HL-60 (cell line): ENCODE results near the gene SMURF1.

Source experiments
- DNase-seq, 2 experiments: peaks; one replicate each; pipeline ENCODE4 v3.0.0-alpha.2; 2010 to 2020; ENCODE audit warnings: low read depth in 1 of 2, low spot score in 1 of 2
- H3K27ac ChIP-seq: fragments of 250-450 bp; sonication (Bioruptor Pico); replicated peaks from 2 replicates; pipeline ENCODE4 v1.5.1; 2020; ENCODE audit warnings: mild to moderate bottlenecking, moderate library complexity
- H3K27me3 ChIP-seq: fragments of 250-450 bp; sonication (Bioruptor Pico); 2 replicates; pipeline ENCODE4 v1.5.1; 2021; ENCODE audit warnings: mild to moderate bottlenecking, moderate library complexity; ENCODE audit not compliant: insufficient read depth, poor library complexity, severe bottlenecking
- H3K4me3 ChIP-seq: replicated peaks from 2 replicates; pipeline ENCODE4 v1.5.1; 2011; ENCODE audit warnings: mild to moderate bottlenecking, control low read depth, low read length; ENCODE audit not compliant: insufficient read depth
- GABPA ChIP-seq: IDR thresholded peaks from 2 replicates; pipeline ENCODE4 v1.6.1; 2012; ENCODE audit warnings: low read depth
- POLR2AphosphoS5 ChIP-seq: IDR thresholded peaks from 2 replicates; pipeline ENCODE4 v1.6.1; 2012; ENCODE audit warnings: low read depth
- SPI1 ChIP-seq: IDR thresholded peaks from 2 replicates; pipeline ENCODE4 v1.6.1; 2012; ENCODE audit warnings: low read depth, mild to moderate bottlenecking, borderline replicate concordance
- TF ChIP-seq, protein P1 (sequence below): IDR thresholded peaks from 2 replicates; pipeline ENCODE4 v1.6.1; 2012; ENCODE audit warnings: low read depth; ENCODE audit not compliant: insufficient replicate concordance
- TF ChIP-seq, protein P2 (sequence below): IDR thresholded peaks from one replicate; pipeline ENCODE4 v1.5.1; 2011; ENCODE audit warnings: low read length, control low read depth, inconsistent platforms; ENCODE audit not compliant: insufficient read depth

The SMURF1 gene

DNA sequence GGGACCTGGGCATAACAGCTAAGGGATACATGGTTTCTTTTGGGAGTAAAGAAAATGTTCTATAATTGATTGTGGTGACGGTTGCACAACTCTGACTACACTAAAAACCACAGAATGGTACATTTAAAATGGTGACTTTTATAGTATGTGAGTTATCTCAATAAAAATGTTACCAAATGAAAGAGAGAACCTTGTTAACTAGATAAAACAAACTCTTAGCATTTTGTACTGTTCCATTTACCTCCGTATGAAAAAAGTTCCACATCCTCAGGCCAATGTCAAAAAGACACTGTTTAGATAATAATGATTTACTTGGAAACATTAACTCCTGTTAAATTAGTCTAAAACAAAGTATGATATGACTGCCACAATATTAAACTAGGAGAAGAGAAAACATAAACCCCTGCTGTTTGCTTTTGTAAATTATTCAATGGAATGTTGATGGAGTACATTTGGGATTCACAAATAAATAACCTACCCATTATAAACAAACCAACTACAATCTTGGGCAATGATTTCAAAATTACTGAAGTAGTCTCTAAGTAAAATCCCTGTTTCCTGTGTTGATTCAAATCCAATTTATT, 60.7 kb downstream of the SMURF1 start:
- Histone ChIP-seq H3K4me3 (no peak overlapping the region), H3K27ac (no peak overlapping the region), H3K27me3 (no peaks in the 10 kb centered on the region)
- no peak for TF ChIP-seq POLR2AphosphoS5
- TF ChIP-seq, protein P1, sequence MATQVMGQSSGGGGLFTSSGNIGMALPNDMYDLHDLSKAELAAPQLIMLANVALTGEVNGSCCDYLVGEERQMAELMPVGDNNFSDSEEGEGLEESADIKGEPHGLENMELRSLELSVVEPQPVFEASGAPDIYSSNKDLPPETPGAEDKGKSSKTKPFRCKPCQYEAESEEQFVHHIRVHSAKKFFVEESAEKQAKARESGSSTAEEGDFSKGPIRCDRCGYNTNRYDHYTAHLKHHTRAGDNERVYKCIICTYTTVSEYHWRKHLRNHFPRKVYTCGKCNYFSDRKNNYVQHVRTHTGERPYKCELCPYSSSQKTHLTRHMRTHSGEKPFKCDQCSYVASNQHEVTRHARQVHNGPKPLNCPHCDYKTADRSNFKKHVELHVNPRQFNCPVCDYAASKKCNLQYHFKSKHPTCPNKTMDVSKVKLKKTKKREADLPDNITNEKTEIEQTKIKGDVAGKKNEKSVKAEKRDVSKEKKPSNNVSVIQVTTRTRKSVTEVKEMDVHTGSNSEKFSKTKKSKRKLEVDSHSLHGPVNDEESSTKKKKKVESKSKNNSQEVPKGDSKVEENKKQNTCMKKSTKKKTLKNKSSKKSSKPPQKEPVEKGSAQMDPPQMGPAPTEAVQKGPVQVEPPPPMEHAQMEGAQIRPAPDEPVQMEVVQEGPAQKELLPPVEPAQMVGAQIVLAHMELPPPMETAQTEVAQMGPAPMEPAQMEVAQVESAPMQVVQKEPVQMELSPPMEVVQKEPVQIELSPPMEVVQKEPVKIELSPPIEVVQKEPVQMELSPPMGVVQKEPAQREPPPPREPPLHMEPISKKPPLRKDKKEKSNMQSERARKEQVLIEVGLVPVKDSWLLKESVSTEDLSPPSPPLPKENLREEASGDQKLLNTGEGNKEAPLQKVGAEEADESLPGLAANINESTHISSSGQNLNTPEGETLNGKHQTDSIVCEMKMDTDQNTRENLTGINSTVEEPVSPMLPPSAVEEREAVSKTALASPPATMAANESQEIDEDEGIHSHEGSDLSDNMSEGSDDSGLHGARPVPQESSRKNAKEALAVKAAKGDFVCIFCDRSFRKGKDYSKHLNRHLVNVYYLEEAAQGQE: no peak
- TF ChIP-seq SPI1: no peak
- no peak for TF ChIP-seq GABPA
- TF ChIP-seq, protein P2, sequence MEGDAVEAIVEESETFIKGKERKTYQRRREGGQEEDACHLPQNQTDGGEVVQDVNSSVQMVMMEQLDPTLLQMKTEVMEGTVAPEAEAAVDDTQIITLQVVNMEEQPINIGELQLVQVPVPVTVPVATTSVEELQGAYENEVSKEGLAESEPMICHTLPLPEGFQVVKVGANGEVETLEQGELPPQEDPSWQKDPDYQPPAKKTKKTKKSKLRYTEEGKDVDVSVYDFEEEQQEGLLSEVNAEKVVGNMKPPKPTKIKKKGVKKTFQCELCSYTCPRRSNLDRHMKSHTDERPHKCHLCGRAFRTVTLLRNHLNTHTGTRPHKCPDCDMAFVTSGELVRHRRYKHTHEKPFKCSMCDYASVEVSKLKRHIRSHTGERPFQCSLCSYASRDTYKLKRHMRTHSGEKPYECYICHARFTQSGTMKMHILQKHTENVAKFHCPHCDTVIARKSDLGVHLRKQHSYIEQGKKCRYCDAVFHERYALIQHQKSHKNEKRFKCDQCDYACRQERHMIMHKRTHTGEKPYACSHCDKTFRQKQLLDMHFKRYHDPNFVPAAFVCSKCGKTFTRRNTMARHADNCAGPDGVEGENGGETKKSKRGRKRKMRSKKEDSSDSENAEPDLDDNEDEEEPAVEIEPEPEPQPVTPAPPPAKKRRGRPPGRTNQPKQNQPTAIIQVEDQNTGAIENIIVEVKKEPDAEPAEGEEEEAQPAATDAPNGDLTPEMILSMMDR: no peak
- DNase-seq: no peak

GRCh38 chr7:99080679-99081078, 63.2 kb downstream of the SMURF1 start:
- H3K4me3 ChIP-seq: no peak overlapping the region
- H3K27me3 ChIP-seq: no peaks in the 10 kb centered on the region
- H3K27ac ChIP-seq: no peak overlapping the region
- TF ChIP-seq GABPA: no peak
- TF ChIP-seq SPI1: no peak
- TF ChIP-seq POLR2AphosphoS5: no peak
- TF ChIP-seq, protein P1: no peak
- TF ChIP-seq, protein P2: no peak
- no peak for DNase-seq

DNA sequence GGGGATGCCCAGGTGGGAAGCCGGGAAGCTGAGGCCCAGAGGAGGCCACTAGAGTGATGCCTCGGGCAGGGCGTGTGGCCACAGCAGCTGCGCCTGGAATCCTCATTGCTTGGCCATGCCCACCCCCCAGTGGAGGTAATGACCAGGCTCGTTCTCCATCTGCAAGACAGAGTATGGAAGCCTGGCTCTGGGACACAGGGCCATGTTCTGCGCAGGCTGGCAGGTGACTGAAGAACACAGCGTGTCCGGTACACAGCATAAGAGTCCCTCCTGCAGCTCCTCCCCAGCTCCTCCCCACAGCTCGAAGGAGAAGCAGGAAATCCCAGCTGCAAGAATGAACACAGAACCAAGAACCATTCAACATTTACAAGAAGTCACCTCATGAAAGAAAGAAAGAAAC, 64.8 kb downstream of the SMURF1 start:
- DNase-seq: peak in 1 of 2 experiments; percentile 12
- no peak overlapping the region for H3K4me3 ChIP-seq
- H3K27ac ChIP-seq: no peak overlapping the region
- no peak for TF ChIP-seq GABPA
- TF ChIP-seq, protein P1: no peak
- TF ChIP-seq POLR2AphosphoS5: no peak
- TF ChIP-seq, protein P2: no peak
- no peak for TF ChIP-seq SPI1
- no peaks in the 10 kb centered on the region for H3K27me3 ChIP-seq
